Smooth muscle cell (in vitro differentiated cells): ENCODE results near the gene PALS2. TPM values are rescaled to one million over a fixed set of nuclear protein-coding genes. Genes with fewer than 3 reads are reported as not detected.

Source experiments
- DNase-seq: peaks from one replicate; lab custom pipeline; 2025; ENCODE audit not compliant: unreplicated experiment; lab: John Stamatoyannopoulos, UW
- H2AFZ ChIP-seq: fragments of 200-600 bp; sonication (generic); 2 replicates; pipeline ENCODE4 v1.6.0; 2016; ENCODE audit warnings: antibody characterized with exemption, low read depth, mild to moderate bottlenecking
- H3F3A ChIP-seq: fragments of 200-600 bp; sonication (generic); 2 replicates; pipeline ENCODE4 v1.6.0; 2017; ENCODE audit warnings: antibody characterized with exemption, low read depth
- H3K27ac ChIP-seq: fragments of 200-600 bp; sonication (generic); 2 replicates; pipeline ENCODE4 v1.5.1; 2016; ENCODE audit warnings: low read depth, mild to moderate bottlenecking
- H3K27me3 ChIP-seq: fragments of 200-600 bp; sonication (generic); 2 replicates; pipeline ENCODE4 v1.6.1; 2016; ENCODE audit warnings: low read depth, mild to moderate bottlenecking
- H3K36me3 ChIP-seq: fragments of 200-600 bp; sonication (generic); 2 replicates; pipeline ENCODE4 v1.5.1; 2016; ENCODE audit warnings: low read depth
- H3K4me1 ChIP-seq: fragments of 200-600 bp; sonication (generic); 2 replicates; pipeline ENCODE4 v1.5.1; 2016; ENCODE audit warnings: low read depth
- H3K4me2 ChIP-seq: fragments of 200-600 bp; sonication (generic); 2 replicates; pipeline ENCODE4 v1.6.0; 2016; ENCODE audit warnings: mild to moderate bottlenecking
- H3K4me3 ChIP-seq: fragments of 200-600 bp; sonication (generic); 2 replicates; pipeline ENCODE4 v1.5.1; 2016; ENCODE audit warnings: mild to moderate bottlenecking
- H3K79me2 ChIP-seq: fragments of 200-600 bp; sonication (generic); 2 replicates; pipeline ENCODE4 v1.6.0; 2016; ENCODE audit warnings: low read depth, mild to moderate bottlenecking
- H3K9ac ChIP-seq: fragments of 200-600 bp; sonication (generic); 2 replicates; pipeline ENCODE4 v1.6.0; 2016; ENCODE audit warnings: low read depth
- H3K9me3 ChIP-seq: fragments of 200-600 bp; sonication (generic); replicated peaks from 2 replicates; pipeline ENCODE4 v1.5.1; 2016; ENCODE audit warnings: low read depth
- H4K20me1 ChIP-seq: fragments of 200-600 bp; sonication (generic); 2 replicates; pipeline ENCODE4 v1.6.0; 2016; ENCODE audit warnings: low read depth
- WGBS: methylation state at CpG from one replicate; pipeline ENCODE4 v1.1.7; 2016; ENCODE audit warnings: low lambda C conversion rate; 5-methylcytosine and 5-hydroxymethylcytosine counted together
- polyA plus RNA-seq: library from polyadenylated mRNA; unstranded; fragments of >200 nt; fragmentation: Nextera tagmentation; extraction: Ambion mirVana; gene quantifications from 2 replicates; pipeline ENCODE4 v1.2.1, GENCODE V29; 2016
- total RNA-seq: library from RNA; depleted of rRNA; stranded (reverse); fragments of >200 nt; gene quantifications from 2 replicates; pipeline ENCODE4 v1.2.3, GENCODE V29; 2014
- TF ChIP-seq, protein P1 (sequence below): fragments of 200-600 bp; sonication (generic); IDR thresholded peaks from 2 replicates; pipeline ENCODE4 v1.5.1; 2017; ENCODE audit warnings: borderline replicate concordance, mild to moderate bottlenecking, antibody characterized with exemption; ENCODE audit not compliant: insufficient read depth, poor library complexity, severe bottlenecking

PALS2 gene
- total RNA-seq (32.2 and 46.2 TPM in 2 replicates), polyA plus RNA-seq (11.1 and 16.4 TPM in 2 replicates)

- H3K9me3 ChIP-seq, result no peaks in the 10 kb centered on the region
- H3F3A ChIP-seq, result no peaks in the 10 kb centered on the region
- H4K20me1 ChIP-seq, result peaks cover 30% of the 10 kb centered on the region
- peaks cover 28% of the 10 kb centered on the region for H3K4me1 ChIP-seq
- H3K79me2 ChIP-seq, result peaks cover 36% of the 10 kb centered on the region
- H3K27ac ChIP-seq, result peak within 1 kb of the TSS; percentile 46
- H2AFZ ChIP-seq, result peak within 1 kb of the TSS; percentile 100
- peak; percentile 60 for DNase-seq
- H3K36me3 ChIP-seq, result no peaks in the 10 kb centered on the region
- H3K4me3 ChIP-seq, result peak within 1 kb of the TSS; percentile 96
- TF ChIP-seq, protein P1, sequence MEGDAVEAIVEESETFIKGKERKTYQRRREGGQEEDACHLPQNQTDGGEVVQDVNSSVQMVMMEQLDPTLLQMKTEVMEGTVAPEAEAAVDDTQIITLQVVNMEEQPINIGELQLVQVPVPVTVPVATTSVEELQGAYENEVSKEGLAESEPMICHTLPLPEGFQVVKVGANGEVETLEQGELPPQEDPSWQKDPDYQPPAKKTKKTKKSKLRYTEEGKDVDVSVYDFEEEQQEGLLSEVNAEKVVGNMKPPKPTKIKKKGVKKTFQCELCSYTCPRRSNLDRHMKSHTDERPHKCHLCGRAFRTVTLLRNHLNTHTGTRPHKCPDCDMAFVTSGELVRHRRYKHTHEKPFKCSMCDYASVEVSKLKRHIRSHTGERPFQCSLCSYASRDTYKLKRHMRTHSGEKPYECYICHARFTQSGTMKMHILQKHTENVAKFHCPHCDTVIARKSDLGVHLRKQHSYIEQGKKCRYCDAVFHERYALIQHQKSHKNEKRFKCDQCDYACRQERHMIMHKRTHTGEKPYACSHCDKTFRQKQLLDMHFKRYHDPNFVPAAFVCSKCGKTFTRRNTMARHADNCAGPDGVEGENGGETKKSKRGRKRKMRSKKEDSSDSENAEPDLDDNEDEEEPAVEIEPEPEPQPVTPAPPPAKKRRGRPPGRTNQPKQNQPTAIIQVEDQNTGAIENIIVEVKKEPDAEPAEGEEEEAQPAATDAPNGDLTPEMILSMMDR, result no peak
- H3K27me3 ChIP-seq, result peaks cover 23% of the 10 kb centered on the region
- WGBS, result under 1% methylated on average over 20 of the region's 69 CpGs
- H3K9ac ChIP-seq, result peak within 1 kb of the TSS; percentile 63
- peak within 1 kb of the TSS; percentile 98 for H3K4me2 ChIP-seq
These were observed at the start of gene PALS2 for GRCh38 chr7:24572997-24573553. TSS of gene PALS2 (plus strand) at chr7:24573452. CDS start at chr7:24623668, 50,216 bp downstream.

- no peaks in the 10 kb centered on the region for H3F3A ChIP-seq
- DNase-seq, result no peak
- no peaks in the 10 kb centered on the region for H3K36me3 ChIP-seq
- no peak overlapping the region for H3K9ac ChIP-seq
- H3K4me2 ChIP-seq, result no peak overlapping the region
- no peak overlapping the region for H2AFZ ChIP-seq
- H3K27me3 ChIP-seq, result peaks cover 6% of the 10 kb centered on the region
- H3K4me1 ChIP-seq, result no peaks in the 10 kb centered on the region
- 90% methylated on average over 4 of the region's 4 CpGs for WGBS
- H3K27ac ChIP-seq, result no peak overlapping the region
- H3K79me2 ChIP-seq, result no peaks in the 10 kb centered on the region
- H4K20me1 ChIP-seq, result no peaks in the 10 kb centered on the region
- TF ChIP-seq, protein P1, result no peak
- H3K4me3 ChIP-seq, result no peak overlapping the region
- no peaks in the 10 kb centered on the region for H3K9me3 ChIP-seq
These were observed 42.0 kb upstream of the PALS2 start for GRCh38 chr7:24531255-24531654.

- 90% methylated on average over 2 of the region's 2 CpGs for WGBS
These were observed 36.6 kb upstream of the PALS2 start for GRCh38 chr7:24536682-24537081.

More at GRCh38 chr7:24536682-24537081, 36.6 kb upstream of the PALS2 start:
- H3K36me3 ChIP-seq, result no peaks in the 10 kb centered on the region
- H2AFZ ChIP-seq, result no peak overlapping the region
- H3K27ac ChIP-seq, result no peak overlapping the region
- no peaks in the 10 kb centered on the region for H3K4me1 ChIP-seq
- H3K79me2 ChIP-seq, result no peaks in the 10 kb centered on the region
- H3F3A ChIP-seq, result no peaks in the 10 kb centered on the region
- no peak for DNase-seq
- H3K9me3 ChIP-seq, result no peaks in the 10 kb centered on the region
- no peak overlapping the region for H3K4me3 ChIP-seq
- H3K4me2 ChIP-seq, result no peak overlapping the region
- no peak overlapping the region for H3K9ac ChIP-seq
- H3K27me3 ChIP-seq, result peaks cover 6% of the 10 kb centered on the region
- no peaks in the 10 kb centered on the region for H4K20me1 ChIP-seq
- TF ChIP-seq, protein P1, result no peak
